GM19438 (cell line): ENCODE measurements around the gene SGTA.
A peak's percentile ranks its signal among the peaks of the same experiment; 100 is the strongest.
"Not testable (repeated sequence)": the region's sequence is repeated elsewhere in the genome, so short reads cannot be mapped to it uniquely, and the experiment has no call there.

Source experiments
- ATAC-seq: cut with Tn5 transposase; IDR thresholded peaks from one replicate; pipeline ENCODE4 v1.9.1; 2021; ENCODE audit warnings: low read depth; ENCODE audit not compliant: unreplicated experiment

SGTA gene

DNA sequence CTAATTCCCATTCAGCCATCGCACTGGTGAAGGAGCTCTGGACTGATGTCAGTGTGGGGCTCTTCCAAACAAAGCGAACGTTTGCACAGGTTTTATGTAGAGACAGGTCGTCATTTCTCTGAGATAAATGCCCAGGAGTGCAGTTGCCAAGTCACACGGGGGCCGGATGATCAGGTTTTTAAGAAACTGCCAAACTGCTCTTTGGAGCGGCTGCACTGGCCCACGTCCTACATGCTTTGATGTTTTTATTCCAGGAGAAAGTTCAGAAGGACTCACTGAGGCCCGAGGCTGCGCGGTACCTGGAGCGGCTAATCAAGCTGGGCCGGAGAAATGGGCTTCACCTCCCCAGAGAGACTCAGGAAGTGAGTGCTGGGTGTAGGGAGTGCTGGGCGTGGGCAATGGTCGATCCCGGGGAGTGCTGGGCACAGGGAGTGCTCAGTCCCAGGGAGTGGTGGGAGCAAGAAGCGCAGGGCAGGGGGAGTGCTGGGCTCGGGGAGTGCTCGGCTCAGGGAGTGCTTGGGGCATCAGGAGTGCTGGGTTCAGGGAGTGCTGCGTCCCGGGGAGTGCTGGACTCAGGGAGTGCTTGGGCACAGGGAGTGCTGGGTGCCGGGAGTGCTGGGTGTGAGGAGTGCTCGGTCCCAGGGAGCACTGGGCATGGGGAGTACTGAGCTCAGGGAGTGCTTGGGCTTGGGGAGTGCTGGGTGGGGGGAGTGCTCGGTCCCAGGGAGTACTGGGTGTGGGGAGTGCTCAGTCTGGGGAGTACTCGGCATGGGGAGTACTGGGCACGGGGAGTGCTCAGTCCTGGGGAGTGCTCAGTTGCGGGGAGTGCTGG lies 13.0 kb upstream of the SGTA start:
- no peak for ATAC-seq

DNA sequence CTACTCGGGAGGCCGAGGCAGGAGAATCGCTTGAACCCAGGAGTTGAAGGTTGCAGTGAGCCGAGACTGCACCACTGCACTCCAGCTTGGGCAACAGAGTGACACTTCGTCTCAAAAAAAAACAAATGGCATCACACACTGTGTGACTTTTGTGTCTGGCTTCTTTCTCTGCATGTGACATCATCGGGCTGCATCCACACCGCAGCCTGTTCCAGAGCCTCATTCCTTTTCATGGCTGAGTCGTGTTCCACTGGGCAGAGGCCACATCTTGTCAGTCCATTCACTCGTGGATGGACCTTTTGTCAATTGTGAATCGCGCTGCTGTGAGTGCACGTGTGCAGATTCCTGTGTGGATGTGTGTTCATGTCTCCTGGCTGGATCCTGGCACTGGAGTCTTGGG lies 10.5 kb upstream of the SGTA start:
- ATAC-seq = no peak

DNA sequence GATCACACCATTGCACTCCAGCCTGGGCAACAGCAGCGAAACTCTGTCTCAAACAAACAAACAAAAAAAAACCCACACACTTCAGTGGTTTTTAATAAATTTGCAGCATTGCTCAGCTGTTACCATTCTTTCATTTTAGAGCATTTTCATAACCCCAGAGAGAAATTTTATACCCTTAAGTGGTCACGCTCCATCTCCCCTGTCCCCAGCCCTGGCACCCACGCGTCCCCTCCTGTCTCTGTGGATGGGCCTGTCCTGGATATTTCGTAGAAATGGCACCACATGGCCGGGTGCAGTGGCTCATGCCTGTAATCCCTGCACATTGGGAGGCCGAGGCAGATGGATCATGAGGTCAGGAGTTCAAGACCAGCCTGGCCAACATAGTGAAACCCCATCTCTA lies 10.1 kb upstream of the SGTA start:
- ATAC-seq = no peak

DNA sequence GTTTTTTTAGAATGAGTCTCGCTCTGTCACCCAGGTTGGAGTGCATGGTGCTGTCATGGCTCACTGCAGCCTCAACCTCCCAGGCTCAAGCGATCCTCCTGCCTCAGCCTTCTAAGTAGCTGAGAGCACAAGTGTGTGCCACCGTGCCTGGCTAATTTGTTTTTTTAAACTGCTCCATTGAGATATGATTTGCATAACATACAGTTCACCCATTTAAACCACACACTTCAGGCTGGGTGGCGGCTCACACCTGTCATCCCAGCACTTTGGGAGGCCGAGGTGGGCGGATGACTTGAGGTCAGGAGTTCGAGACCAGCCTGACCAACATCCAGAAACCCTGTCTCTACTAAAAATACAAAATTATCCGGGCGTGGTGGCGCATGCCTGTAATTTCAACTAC lies 9.6 kb upstream of the SGTA start:
- ATAC-seq = not testable (repeated sequence)

DNA sequence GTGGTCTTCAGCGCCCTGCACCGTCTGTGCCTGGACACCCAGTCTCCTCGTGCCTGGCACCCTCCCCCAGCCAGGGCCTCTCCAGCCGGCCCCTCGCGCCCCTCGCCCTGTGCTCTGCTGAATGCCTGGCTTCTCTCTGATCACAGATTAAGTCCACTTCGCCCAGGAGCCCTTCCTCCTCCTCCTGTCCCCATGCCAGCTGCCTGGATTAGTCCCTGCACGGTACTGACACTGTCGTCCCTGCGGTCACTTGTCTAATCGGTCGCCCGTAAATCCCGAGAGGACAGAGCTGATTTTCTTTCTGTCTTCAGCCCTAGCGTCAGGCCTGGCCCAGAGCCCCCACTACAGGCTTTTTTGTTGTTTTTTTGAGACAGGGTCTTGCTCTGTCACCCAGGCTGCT lies 8.8 kb upstream of the SGTA start:
- no peak for ATAC-seq

DNA sequence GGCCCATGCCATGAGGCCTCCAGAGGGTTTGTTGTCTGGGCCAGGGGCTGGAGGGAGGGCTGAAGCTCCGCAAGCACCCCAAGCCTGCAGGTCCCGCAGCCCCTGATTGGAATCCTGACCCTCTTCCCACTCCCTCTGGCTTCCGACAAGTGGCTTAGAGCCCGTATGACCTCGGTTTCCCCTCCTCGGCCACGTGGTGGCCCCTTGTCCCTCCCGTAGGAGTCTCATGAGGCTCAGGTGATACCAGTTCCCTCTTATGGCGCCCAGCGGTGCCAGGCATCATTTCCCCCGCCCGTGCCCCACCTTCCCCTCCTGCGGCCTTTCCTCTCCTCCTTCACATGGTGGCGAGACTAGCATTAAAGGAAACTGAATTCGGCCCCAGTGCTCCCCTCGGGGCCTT lies 8.4 kb upstream of the SGTA start:
- no peak for ATAC-seq

DNA sequence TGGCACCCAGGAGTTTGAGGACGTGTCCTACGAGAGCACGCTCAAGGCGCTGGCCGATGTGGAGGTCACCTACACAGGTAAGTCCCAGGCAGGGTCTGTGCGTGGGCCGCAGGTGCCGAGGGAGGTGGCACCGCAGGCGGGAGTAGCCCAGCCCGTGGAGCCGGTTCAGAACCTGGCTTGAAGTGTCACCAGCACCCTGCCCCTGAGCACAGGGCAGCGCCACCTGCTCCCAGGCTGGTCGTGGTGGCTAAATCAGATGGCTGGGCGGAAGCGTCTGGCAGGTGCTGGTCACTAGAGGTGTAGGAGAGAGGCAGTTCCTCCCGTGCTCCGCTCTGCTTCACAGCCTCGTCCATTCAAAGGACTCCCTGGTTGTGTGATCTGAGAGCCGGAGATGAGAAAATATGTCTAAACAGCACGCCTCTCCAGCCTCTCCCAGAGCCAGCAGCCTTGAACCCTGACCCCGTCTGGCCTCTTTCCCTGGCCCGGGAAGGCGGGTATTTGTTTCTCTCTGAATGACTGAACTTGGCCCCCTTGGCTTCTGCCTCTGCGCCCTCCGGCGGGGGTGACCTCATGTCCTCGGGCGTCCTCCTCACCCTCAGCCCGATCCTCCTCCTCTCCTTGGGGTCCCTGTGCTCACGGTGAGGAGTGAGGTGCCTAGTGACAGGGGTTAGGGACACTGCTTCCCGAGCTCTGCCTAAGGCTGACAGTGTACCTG lies 7.6 kb upstream of the SGTA start:
- no peak for ATAC-seq

DNA sequence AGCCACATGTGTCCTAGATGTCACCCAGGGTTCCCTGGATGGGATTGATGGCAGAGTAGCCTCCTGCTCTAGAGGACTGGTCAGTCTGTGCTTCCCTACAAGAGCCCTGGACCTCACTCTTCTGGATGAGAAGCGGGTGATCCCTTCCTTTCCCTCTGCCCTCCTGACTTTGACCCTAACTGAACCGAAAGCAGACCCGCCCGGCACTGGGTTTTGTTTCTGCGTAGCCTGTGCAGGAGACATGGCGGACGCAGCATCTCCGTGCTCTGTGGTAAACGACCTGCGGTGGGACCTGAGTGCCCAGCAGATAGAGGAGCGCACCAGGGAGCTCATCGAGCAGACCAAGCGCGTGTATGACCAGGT lies 7.1 kb upstream of the SGTA start:
- no peak for ATAC-seq

DNA sequence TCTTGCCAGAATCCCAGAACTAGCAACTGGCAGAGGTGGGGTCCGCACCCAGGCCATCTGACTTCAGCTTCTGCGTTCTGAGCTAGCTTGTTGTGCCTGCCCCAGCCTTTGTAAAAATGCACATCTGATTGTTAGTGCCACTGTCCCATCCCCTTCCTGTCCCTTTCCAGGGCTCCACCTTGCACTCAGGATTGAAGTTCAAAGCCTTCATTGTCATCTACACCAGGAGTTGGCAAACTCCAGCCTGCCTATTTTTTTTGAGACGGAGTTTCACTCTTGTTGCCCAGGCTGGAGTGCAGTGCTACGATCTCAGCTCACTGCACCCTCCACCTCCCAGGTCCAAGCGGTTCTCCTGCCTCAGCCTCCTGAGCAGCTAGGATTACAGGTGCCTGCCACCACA lies 5.2 kb upstream of the SGTA start:
- no peak for ATAC-seq

DNA sequence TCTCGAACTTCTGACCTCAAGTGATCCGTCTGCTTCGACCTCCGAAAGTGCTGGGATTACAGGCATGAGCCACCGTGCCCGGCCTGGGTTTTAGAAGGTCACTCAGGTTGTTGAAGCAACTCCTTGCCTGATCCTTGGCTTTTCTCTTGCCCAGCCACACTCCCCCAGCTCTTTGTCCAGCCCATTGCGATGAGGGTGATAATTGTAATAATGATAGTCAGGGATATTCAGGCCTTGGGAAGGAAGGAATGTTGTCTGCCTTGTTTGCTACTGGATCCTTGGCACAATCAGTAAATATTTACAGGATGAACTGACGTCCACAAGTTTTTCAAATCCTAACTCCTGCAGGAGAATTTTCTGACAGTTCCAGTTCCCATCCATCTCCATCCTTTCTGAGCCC lies 4.0 kb upstream of the SGTA start:
- no peak for ATAC-seq

DNA sequence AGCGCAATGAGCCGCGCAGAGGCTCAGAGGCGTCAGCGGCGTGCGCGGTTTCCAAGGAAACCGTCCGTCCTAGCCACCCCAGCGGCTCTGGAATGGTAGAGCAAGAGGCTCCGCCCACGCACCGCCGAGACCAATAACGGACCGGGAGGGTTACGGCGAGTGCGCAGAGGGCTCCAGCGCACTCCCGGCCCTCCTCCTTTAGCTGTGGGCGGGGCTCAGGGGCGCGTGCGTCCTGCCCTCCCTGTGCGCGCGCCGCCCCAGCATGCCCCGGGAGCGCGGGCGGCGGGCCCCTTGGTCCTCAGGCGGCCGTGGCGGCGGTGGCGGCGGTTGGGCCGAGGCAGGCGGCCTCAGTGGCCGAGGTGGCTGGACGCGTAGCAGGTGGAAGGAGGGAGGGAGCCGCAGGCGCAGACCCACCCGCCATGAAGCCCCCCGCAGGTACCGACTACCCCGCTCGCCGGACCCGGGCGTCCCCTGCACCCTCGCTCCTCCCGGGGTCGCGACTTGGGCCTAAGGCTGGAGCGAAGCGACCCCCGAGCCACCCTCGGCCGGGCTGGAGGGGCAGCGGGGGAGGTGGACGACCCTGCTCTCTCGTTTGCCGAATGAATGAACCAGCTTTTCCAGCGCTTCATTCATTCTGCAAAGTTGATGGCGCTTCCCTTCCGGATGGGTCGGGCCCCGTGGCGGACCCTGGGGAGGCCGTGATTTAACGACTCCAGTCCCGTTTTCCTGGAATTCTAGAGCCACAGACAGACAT lies 2.3 kb upstream of the SGTA start, which contains the start of gene THOP1:
TSS of gene THOP1 (plus strand) at position 260 of the 754 bp plus-strand sequence. CDS start at position 420, 160 bp downstream.
- peak; percentile 58 for ATAC-seq

DNA sequence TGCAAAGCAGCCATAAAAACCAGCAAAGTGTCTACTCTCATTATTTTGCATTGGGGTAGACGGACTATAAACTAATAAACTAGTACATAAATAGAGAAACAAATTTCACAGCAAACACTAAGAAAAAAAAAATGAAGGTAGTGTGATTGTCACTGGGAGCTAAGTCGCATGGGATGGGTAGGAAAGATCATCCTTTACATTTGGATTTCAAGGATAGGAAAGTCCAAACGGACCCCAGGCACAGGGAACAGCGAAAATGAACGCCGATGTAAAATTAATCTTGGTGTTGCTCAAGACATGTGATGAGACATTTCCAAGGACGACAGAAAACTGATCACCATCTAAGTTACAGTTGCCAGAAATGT lies 690 bp upstream of the SGTA start:
- ATAC-seq = no peak

DNA sequence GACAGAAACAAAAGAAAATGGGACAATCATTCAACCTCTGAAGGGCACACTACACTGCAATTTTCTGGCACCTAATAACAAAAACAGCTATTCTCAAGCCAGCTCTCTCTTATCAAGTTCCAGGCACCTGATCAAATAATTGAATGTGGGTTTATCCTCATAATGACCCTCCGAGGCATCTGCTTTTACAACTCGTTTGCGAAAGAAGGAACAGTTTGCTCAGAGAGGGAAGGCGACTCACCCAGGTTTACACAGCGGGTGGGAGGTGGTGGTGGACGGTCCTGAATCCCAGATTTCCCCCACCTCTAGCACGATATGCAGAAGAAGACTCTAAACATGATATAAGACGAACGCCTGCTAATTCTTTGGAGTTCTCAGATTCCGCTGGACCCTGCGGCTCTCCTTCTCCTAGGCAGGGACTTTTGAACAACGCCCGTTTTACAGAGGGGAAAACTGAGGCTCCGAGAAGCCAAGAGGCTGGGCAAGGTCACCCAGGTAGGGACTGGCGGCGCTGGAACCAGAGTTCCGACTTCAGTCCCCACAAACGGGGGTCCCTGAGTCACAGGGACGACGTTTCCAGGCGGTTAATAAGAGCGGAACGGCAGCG lies 641 bp downstream of the SGTA start:
- ATAC-seq = no peak

DNA sequence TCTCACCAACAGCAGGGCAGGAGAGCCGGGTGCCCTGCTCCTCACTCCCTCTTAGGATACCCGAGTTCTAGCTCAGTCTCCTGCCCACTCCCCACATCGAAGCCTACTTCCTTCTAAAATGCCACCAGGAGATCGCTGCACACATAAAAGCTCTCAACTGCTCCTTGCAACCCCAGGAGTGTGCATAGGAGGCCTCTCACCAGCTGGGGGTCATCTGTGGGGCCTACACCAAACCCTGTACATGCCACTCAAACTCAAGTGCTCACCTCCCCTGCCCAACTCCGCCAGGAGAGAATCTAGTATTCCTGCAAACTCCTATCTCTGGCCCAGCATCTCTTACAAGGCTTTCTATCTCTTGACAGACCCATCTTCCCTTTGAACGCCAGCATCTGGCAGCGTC lies 2.8 kb downstream of the SGTA start:
- no peak for ATAC-seq

DNA sequence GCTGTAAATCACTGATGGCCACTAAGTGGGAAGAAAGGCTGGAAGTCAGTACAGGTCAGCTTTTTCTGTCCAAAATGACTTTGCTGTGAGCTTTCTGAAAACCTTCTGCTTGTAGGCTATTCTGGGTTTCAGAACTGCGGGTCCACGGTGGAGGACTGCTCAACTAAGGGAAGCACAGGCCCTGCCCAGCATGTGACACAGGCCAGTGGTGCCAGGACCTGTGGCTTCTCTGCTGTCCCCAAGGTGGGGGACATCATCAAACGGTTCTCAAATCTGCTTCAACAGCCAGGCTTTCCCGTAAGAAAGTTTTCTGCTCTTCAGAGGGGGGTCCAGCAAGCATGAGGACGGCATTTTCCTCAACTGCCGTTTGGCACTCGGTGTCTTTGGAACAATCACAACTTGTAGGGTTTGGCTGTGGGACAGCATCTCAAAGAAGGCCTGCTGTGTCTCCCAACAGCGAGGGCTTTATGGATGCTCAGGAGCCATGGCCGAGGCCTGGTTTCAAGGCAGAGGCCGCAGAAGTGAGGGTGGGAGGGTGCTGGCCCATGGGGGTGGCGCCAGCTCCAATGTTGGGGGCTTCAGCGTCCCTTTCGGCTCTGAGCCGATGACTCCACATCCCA lies 3.8 kb downstream of the SGTA start:
- ATAC-seq = no peak

DNA sequence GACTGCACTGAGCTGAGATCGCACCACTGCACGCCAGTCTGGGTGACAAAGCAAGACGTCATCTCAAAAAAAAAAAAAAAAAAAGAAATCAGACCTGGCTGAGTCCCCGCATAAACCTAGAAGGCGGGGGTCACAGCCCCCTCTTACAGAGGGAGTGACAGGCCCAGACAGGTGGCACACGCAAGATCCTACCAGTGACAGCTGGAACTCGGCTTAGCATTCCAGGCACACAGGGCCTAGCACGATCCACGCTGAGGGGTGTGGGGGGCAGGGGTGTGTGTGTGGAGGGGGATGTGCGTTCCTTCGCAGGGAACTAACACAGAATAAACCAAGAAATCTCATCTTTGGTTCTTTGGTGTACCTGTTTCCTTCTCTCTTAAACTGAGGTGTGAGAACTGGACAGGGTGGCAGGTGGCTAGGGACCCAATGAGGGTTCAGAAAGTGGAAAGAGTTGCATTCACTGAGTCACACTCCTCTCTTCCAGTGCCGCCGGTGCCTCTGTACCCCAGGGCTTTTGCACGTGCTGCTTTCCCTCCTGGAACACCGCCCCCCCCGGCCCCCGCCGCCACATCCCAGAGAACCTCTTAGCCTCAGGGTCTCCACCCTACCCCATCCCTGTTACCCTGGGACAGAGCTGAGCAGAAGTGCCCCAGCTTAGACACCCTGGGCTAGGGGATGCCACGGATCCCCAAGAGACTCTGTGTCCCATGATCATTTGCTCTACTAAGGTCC lies 5.0 kb downstream of the SGTA start:
- no peak for ATAC-seq

DNA sequence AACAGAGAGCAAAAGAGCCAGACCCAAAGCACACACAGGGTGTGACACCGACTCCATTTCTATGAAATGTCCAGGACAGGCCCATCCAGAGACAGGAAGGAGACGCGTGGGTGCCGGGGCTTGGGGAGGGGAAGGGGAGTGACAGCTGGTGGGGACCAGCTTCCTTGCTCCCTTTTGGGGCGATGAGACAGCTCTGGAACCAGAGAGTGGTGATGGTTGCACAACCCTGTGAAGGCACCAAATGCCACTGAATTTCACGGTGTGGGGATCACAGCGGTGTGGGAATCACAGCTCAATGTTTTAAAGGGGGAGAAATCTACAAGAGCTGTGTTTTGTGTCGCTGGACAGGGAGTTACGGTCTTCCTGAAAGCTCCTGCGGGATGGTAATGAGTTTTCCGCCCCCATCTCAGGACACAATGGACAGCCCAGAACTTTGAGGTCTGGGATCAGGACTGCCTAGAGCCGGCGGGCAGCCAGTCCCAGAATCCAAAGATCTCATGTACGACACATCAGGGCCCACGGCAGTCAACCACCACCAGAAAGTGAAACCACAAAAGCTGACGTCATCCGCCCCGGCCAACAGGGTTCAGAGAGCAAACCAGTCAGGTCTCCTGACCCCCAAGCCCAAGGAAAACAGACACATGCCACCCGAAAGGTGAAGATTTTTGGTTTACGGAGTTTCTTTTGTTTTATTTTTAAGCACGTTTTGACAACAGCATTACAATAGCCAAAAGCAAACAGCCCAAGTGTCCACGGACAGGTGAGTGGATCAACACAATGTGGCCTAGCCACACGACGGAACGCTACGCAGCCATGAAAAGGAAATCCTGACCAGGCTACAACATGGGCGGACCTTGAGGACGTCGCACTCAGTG lies 7.3 kb downstream of the SGTA start:
- no peak for ATAC-seq

DNA sequence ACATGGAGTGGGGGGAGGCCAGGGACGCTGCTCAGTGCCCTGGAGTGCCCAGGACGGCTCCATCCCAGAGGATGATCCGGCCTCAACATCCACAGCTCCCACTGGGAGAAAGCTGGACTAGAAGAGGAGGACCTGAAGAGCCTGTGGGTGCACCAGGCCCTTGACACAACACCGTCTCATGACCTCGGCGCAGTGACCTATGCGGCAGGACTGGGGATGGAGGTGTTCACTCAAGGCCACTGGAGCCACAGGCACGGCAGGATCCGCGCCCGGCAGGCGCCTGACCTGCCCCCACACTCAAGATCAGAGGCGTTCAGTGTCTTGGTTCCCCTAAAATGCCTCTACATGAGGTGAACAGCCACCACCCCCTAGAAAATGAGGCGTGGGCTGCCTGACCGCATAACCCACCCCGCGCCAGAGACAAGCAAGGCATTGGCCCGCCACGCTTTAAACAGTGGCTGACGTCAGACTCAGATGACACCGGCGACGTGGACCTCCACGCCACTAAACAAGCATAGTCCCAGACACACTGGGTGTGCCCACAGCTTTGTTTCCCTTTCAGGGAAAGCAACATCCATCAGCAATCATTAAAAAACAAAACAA lies 8.0 kb downstream of the SGTA start:
- no peak for ATAC-seq
